ENCODE measurements around the gene HINFP.
"Not testable (repeated sequence)": the region's sequence is repeated elsewhere in the genome, so short reads cannot be mapped to it uniquely, and the experiment has no call there.

HINFP gene

DNA sequence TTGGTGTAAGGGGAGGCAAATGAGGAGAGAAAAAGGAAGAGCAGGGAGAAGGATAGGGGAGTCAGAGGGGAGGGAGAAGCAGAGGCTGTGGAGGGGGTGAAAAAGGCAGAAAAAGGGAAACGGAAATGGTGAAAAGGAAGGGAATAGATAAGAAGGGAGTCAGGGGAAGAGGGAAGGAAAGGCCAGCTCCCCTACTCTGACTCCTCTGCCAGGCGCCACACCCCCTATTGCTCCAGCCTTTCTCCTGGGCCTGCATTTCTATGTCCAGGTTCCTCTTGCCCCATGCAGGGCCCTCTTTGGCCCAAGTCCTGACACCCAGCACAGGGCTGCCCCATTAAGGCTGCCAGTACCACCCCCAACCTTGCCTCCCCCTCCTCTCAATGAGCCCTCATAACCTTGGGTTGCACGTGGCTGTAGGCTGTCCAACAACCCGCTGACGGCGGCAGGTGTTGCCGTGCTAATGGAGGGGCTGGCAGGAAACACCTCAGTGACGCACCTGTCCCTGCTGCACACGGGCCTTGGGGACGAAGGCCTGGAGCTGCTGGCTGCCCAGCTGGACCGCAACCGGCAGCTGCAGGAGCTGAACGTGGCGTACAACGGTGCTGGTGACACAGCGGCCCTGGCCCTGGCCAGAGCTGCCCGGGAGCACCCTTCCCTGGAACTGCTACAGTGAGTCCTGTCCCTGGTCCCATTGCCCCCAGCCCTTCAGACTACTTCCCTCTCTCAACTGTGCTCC lies 60.5 kb downstream of the HINFP start:
- no peak overlapping the region for H3K4me3 ChIP-seq (ENCODE audit: low read depth, low read length)

DNA sequence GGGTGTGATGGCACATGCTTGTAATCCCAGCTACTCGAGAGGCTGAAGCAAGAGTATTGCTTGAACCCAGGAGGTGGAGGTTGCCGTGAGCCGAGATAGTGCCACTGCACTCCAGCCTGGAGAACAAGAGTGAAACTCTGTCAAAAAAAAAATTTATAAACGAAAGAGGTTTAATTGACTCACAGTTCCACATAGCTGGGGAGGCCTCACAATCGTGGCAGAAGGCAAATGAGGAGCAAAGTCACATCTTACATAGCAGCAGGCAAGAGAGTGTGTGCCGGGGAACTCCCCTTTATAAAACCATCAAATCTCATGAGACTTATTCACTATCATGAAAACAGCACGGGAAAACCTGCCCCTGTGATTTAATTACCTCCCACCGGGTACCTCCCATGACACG lies 63.0 kb downstream of the HINFP start:
- H3K4me3 ChIP-seq (ENCODE audit: low read depth, low read length), result not testable (repeated sequence)

All from iPS-11a (cell line).